ENCODE data around the gene CLIP2.
A peak's percentile ranks its signal among the peaks of the same experiment; 100 is the strongest.

The CLIP2 gene

GRCh38 chr7:74407958-74408357, 118.8 kb downstream of the CLIP2 start:
- no peak for TF ChIP-seq CTCF (IDR thresholded peaks at IDR 0.05)

- no peak for TF ChIP-seq CTCF (IDR thresholded peaks at IDR 0.05)
Measured at GRCh38 chr7:74409571-74409970, 120.4 kb downstream of the CLIP2 start.

GRCh38 chr7:74410772-74411171, 121.6 kb downstream of the CLIP2 start:
- TF ChIP-seq CTCF (IDR thresholded peaks at IDR 0.05): no peak

- no peak for TF ChIP-seq CTCF (IDR thresholded peaks at IDR 0.05)
Measured at GRCh38 chr7:74412056-74412455, 122.8 kb downstream of the CLIP2 start.

- no peak for TF ChIP-seq CTCF (IDR thresholded peaks at IDR 0.05)
Measured at GRCh38 chr7:74412603-74413002, 123.4 kb downstream of the CLIP2 start.

- peak; percentile 94 for TF ChIP-seq CTCF (IDR thresholded peaks at IDR 0.05)
Measured at GRCh38 chr7:74417419-74417971, 128.3 kb downstream of the CLIP2 start.

- no peak for TF ChIP-seq CTCF (IDR thresholded peaks at IDR 0.05)
Measured at GRCh38 chr7:74418076-74418475, 128.9 kb downstream of the CLIP2 start.

GRCh38 chr7:74418538-74418937, 129.3 kb downstream of the CLIP2 start:
- no peak for TF ChIP-seq CTCF (IDR thresholded peaks at IDR 0.05)

All from LNCAP (cell line).